ENCODE results near the gene MYH6.
"Not testable (repeated sequence)": the region's sequence is repeated elsewhere in the genome, so short reads cannot be mapped to it uniquely, and the experiment has no call there.

The MYH6 gene

DNA sequence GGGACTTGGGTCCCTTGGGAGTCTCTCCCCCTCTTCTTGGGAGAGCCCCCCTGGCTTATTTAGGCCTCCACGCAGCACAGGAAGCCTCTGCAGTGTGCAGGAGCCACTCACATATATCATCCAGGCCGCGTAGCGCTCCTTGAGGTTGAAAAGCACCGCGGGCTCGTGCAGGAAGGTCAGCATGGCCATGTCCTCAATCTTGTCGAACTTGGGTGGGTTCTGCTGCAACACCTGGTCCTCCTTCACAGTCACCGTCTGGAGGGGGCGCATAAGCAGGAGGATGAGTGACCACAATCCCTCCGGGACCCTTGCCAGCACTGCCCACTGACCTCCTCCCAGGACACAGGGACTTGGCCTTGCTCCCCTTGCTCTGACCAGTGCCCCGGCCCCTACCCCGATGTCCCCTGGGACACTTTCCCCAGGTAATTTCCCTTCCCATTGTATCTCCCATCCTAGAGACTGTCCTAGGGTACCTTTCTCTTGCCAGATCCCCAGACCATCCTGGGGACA is 2.5 kb downstream of the MYH6 start:
- H3K4me3 ChIP-seq (ENCODE audit: low read depth, low read length) = no peak overlapping the region
- TF ChIP-seq, protein P1, sequence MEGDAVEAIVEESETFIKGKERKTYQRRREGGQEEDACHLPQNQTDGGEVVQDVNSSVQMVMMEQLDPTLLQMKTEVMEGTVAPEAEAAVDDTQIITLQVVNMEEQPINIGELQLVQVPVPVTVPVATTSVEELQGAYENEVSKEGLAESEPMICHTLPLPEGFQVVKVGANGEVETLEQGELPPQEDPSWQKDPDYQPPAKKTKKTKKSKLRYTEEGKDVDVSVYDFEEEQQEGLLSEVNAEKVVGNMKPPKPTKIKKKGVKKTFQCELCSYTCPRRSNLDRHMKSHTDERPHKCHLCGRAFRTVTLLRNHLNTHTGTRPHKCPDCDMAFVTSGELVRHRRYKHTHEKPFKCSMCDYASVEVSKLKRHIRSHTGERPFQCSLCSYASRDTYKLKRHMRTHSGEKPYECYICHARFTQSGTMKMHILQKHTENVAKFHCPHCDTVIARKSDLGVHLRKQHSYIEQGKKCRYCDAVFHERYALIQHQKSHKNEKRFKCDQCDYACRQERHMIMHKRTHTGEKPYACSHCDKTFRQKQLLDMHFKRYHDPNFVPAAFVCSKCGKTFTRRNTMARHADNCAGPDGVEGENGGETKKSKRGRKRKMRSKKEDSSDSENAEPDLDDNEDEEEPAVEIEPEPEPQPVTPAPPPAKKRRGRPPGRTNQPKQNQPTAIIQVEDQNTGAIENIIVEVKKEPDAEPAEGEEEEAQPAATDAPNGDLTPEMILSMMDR (IDR thresholded peaks at IDR 0.05; ENCODE audit: low read depth, low read length) = no peak

DNA sequence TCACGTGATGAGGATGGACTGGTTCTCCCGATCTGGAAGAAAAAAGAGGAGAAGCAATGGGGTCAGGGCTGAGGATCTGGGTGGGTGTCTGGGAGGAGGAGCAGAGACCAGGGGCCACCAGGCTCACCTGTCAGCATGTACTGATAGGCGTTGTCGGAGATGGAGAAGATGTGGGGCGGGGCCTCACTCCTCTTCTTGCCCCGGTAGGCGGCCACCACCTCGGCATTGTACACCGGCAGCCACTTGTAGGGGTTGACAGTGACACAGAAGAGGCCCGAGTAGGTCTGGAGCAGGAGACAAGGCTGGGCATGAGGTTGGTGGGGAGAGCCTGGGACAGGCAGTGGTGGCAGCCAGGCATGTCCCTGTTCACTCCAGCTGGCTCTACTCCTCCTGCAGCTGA is 3.0 kb downstream of the MYH6 start:
- H3K4me3 ChIP-seq (ENCODE audit: low read depth, low read length) = no peak overlapping the region
- TF ChIP-seq, protein P1 (IDR thresholded peaks at IDR 0.05; ENCODE audit: low read depth, low read length) = no peak

DNA sequence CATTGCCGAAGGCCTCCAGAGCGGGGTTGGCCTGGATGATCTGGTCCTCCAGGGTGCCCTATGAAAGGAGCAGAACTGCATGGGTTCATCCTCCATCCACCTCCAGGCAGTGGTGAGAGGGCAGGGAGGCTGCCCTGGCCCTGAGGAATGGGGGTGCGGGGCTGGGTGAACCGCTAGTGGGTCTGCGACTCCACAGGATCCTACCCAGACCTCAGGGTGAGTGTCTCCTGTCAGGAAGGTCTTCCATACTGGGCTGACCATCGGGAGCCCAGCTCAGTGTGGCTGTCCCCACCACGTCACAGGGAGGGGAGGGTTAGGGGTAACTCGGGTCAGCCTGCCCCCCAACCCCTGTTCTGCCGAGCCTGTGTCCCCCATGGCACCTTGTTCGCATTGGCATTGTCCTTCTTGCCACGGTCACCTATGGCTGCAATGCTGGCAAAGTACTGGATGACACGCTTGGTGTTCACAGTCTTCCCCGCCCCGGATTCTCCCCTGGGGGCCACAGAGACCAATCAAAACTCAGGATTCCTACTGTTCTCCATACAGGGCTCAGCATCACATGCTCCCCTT is 3.7 kb downstream of the MYH6 start:
- TF ChIP-seq, protein P1 (IDR thresholded peaks at IDR 0.05; ENCODE audit: low read depth, low read length) = no peak
- H3K4me3 ChIP-seq (ENCODE audit: low read depth, low read length) = no peak overlapping the region

DNA sequence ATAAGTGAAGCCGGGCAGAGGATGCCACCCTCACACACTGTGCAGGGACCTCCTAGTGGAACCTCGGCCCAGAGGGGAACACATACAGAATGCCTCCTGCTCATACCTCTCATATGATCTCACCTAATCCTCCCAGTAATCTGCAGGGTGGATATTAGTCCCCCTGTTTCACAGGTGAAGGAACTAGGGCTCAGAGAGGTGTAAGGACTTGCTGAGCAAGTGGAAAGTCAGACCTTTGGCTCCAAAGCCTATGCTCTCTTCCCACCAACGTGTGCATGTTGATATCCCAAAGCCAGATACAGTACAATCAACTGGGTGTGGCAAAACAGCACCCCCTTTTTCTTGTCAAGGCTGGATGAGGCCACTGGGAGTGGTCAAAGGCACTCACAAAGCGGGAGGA is 4.2 kb downstream of the MYH6 start:
- TF ChIP-seq, protein P1 (IDR thresholded peaks at IDR 0.05; ENCODE audit: low read depth, low read length) = no peak
- H3K4me3 ChIP-seq (ENCODE audit: low read depth, low read length) = no peak overlapping the region

DNA sequence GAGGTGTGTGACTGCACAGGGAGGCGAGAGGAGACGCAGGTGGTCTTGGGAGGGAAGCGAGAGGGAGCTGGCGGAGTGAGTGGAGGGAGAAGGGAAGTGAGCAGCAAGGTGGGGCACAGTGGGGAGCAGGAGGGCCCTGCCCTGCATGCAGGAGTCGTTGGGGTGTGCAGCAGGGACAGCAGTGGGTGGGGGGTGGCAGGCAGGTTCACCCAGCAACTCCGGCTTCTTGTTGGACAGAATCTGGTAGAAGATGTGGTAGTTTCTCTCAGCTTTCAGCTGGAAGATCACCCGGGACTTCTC is 5.0 kb downstream of the MYH6 start:
- H3K4me3 ChIP-seq (ENCODE audit: low read depth, low read length) = no peak overlapping the region
- TF ChIP-seq, protein P1 (IDR thresholded peaks at IDR 0.05; ENCODE audit: low read depth, low read length) = no peak

DNA sequence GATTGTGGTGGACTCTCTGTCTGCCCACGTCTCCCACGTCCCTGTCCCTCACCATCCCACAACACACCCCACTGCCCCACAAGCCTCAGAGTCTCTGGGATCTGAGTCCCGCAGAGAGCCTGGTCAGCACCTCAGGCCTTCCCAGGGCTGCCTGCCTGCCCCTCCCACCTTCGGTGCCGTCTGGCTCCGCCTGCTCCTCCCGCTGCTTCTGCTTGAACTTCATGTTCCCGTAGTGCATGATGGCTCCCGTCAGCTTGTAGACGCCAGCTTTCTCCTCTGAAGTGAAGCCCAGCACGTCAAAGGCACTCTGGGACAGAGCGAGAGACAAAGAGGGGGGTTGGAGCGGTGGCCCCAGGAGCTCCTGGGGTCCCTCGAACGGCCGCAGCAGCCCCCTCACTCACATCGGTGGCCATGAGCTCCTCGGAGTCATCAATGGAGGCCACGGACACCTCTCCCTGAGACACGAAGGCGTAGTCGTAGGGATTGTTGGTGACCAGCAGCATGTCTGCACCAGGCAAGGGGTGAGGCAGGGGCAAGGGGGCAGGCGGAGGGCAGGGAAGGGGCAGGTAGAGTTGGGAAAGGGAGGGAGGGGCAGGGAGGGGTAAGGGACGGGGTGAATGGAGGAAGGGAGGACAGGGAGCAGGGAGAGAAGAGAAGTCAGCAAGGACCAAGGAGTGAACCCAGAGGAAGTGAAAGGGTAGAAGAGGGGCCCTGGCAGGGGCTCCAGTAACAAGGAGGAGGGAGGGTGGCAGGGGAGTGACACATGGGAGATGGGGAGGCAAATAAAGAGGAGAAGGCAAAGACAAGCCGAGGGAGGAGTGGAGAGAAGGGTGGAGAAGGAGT is 5.6 kb downstream of the MYH6 start:
- no peak overlapping the region for H3K4me3 ChIP-seq (ENCODE audit: low read depth, low read length)
- TF ChIP-seq, protein P1 (IDR thresholded peaks at IDR 0.05; ENCODE audit: low read depth, low read length) = no peak

DNA sequence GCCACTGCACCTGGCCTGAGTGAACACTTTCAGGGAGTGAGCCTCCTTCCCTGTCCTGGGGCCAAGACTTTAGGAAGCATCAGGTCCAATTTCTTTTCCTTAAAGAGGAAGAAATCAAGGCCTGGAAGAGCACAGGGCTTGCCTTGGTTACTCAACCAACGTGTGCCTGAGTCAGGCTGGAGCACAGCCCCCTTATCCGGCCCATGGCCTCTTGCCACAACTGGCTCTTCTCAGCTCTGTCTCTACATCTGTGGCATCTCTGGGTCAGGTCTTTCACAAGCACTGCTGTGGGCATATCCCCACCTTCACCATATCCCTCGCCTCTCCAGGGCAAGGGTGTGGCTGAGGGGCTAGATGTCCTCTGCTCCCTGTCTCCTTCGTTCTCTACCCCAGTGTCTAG is 6.8 kb downstream of the MYH6 start:
- TF ChIP-seq, protein P1 (IDR thresholded peaks at IDR 0.05; ENCODE audit: low read depth, low read length) = no peak

DNA sequence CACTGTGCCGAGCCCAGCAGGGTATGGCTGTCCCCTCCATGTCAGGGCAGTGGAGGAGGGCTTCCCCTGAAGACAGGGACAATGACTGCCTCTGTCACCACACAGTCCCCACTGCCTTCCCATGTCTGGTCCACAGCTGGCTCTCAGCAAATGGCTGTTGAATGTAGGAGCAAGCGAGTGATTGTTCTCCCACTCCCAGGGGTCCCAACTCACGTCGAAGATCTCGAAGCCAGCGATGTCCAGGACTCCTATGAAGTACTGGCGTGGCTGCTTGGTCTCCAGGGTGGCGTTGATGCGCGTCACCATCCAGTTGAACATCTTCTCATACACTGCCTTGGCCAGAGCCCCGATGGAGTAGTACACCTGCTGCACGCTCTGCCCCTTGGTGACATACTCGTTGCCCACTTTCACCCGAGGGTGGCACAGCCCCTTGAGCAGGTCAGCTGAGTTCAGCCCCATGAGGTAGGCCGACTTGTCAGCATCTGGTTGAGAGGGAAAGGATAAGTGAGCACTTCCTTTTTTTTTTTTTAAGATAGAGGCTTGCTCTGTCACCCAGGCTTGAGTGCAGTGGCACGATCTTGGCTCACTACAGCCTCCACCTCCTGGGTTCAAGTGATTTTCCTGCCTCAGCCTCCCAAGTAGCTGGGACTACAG is 7.5 kb downstream of the MYH6 start:
- not testable (repeated sequence) for H3K4me3 ChIP-seq (ENCODE audit: low read depth, low read length)

More for the DNA sequence above, 6.8 kb downstream of the MYH6 start:
- no peak overlapping the region for H3K4me3 ChIP-seq (ENCODE audit: low read depth, low read length)

All from WI38 (cell line).